Astrocyte of the spinal cord (primary cell): ENCODE measurements around the gene SRGAP3.

Experiments
- DNase-seq: peaks from one replicate; pipeline ENCODE4 v3.0.0; 2011; ENCODE audit warnings: low read depth, low spot score
- H3K4me3 ChIP-seq: 2 replicates; pipeline ENCODE4 v1.5.1; 2011; ENCODE audit warnings: low read depth, mild to moderate bottlenecking, low read length, moderate library complexity
- CTCF ChIP-seq: IDR thresholded peaks from 2 replicates; pipeline ENCODE4 v1.5.1; 2012; ENCODE audit warnings: low read depth, mild to moderate bottlenecking, low read length, inconsistent platforms
- in situ Hi-C: cut with HindIII; loops from 2 replicates; pipeline ENCODE4 v1.10.0; 2017; ENCODE audit warnings: low sequenced_read_pairs

SRGAP3 gene

GRCh38 chr3:9179826-9180763 is 69.4 kb downstream of the SRGAP3 start:
- TF ChIP-seq CTCF = no peak
- no peak overlapping the region for H3K4me3 ChIP-seq
- DNase-seq = no peak
- in situ Hi-C loops = no loop called here

GRCh38 chr3:9178697-9179096 is 70.7 kb downstream of the SRGAP3 start:
- H3K4me3 ChIP-seq = no peak overlapping the region
- in situ Hi-C loops = no loop called here
- TF ChIP-seq CTCF = no peak
- no peak for DNase-seq

- no peak for DNase-seq
- TF ChIP-seq CTCF = no peak
- in situ Hi-C loops = no loop called here
- H3K4me3 ChIP-seq = no peak overlapping the region
Observed at GRCh38 chr3:9175421-9175820, 74.0 kb downstream of the SRGAP3 start.

- no peak overlapping the region for H3K4me3 ChIP-seq
- DNase-seq = no peak
- TF ChIP-seq CTCF = no peak
- in situ Hi-C loops = no loop called here
Observed at GRCh38 chr3:9173445-9173844, 76.0 kb downstream of the SRGAP3 start.

GRCh38 chr3:9172851-9173321 is 76.6 kb downstream of the SRGAP3 start:
- no peak for TF ChIP-seq CTCF
- DNase-seq = no peak
- no peak overlapping the region for H3K4me3 ChIP-seq
- in situ Hi-C loops = no loop called here

GRCh38 chr3:9170851-9171160 is 78.6 kb downstream of the SRGAP3 start:
- H3K4me3 ChIP-seq = no peak overlapping the region

More at GRCh38 chr3:9170851-9171160, 78.6 kb downstream of the SRGAP3 start:
- no peak for DNase-seq
- no peak for TF ChIP-seq CTCF
- in situ Hi-C loops = no loop called here
